Esophagus (tissue), 2 donors: ENCODE data around the gene NOTO. TPM values are rescaled to one million over a fixed set of nuclear protein-coding genes. Genes with fewer than 3 reads are reported as not detected.

ENCODE experiments used
- H3K27ac ChIP-seq, 2 donors: one replicate each; pipeline ENCODE4 v1.5.1; 2013; ENCODE audit warnings: low read depth in 2 of 2, mild to moderate bottlenecking in 2 of 2, inconsistent platforms in 1 of 2, low read length in 1 of 2, moderate library complexity in 1 of 2
- H3K27me3 ChIP-seq, 2 donors: one replicate each; pipeline ENCODE4 v1.6.1; 2013; ENCODE audit warnings: low read length in 2 of 2, control low read depth in 1 of 2, mild to moderate bottlenecking in 1 of 2; ENCODE audit not compliant: insufficient read depth in 2 of 2, control insufficient read depth in 1 of 2
- H3K36me3 ChIP-seq, 2 donors: one replicate each; pipeline ENCODE4 v1.6.1; 2013; ENCODE audit warnings: low read length in 1 of 2; ENCODE audit not compliant: control insufficient read depth in 2 of 2, insufficient read depth in 2 of 2
- H3K4me1 ChIP-seq, 2 donors: one replicate each; pipeline ENCODE4 v1.6.1; 2013; ENCODE audit warnings: low read length in 1 of 2; ENCODE audit not compliant: control insufficient read depth in 2 of 2, insufficient read depth in 2 of 2
- H3K4me3 ChIP-seq, 2 donors: one replicate each; pipeline ENCODE4 v1.5.1; 2013; ENCODE audit warnings: low read length in 2 of 2, mild to moderate bottlenecking in 2 of 2, low read depth in 1 of 2, moderate library complexity in 1 of 2
- H3K9me3 ChIP-seq, 2 donors: one replicate each; pipeline ENCODE4 v1.6.1; 2013; ENCODE audit warnings: mild to moderate bottlenecking in 2 of 2, low read depth in 1 of 2, low read length in 1 of 2, moderate library complexity in 1 of 2; ENCODE audit not compliant: control insufficient read depth in 2 of 2, insufficient read depth in 1 of 2
- WGBS, 2 donors: extraction: QIAGEN DNeasy Blood & Tissue Kit; methylation state at CpG; one replicate each; pipeline ENCODE4 v1.1.7; 2013; 5-methylcytosine and 5-hydroxymethylcytosine counted together
- polyA plus RNA-seq, 2 donors: library from polyadenylated mRNA; stranded (reverse); fragments of 200-250 nt; gene quantifications; one replicate each; pipeline ENCODE4 v1.2.3, GENCODE V29; 2013
- donor health status: healthy with polysubstance abuse.
- donor health status: Bipolar disorder and iron deficiency.

The NOTO gene
- polyA plus RNA-seq, 2 donors: not detected

DNA sequence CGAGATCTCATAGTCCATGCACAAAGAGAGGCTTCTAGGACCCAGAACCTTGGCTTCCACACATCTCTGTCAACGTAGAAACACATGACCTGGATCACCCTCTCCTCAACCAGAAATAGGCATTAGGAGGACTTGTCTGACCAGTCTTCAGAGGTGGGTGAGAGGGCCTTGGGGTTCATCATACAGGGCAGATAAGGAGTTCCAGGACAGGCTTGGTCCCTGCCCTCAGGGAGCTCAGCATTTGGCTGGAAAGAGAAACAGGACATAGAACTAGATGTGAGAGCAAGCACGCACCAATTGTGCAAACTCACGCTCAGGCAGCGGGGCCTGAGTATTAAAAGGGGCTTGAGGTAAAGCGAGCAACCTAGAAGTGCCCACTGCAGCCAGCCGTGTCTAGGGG lies 28.6 kb upstream of the NOTO start:
- no peak overlapping the region for H3K27ac ChIP-seq
- WGBS, 2 donors: 94 to 96% methylated on average over 7 of the region's 7 CpGs
- H3K27me3 ChIP-seq: peaks cover 0 to 3% of the 10 kb centered on the region in 2 donors
- no peaks in the 10 kb centered on the region for H3K9me3 ChIP-seq
- H3K4me1 ChIP-seq: peaks cover 0 to 16% of the 10 kb centered on the region in 2 donors
- no peaks in the 10 kb centered on the region for H3K36me3 ChIP-seq
- no peak overlapping the region for H3K4me3 ChIP-seq

DNA sequence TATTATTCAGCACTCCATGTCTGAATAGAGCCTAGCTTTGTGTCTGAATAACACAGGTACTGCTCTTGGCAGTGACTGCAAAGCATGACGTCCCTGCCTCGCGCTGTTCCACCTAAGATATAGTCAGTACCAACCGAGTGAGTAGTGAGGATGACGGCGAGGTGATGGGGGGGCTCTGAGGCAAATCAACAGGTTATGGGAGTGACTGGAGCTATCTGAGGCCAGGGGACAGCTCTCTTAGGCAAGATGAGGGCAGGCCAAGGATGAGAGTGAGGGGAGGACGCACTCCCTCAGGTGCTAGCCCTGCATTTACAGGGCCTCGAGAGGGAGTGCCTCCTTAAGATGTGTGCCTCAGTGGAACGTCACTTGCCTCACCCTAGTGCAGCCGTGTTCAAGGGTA lies 28.1 kb upstream of the NOTO start:
- Histone ChIP-seq H3K36me3 (no peaks in the 10 kb centered on the region), H3K27me3 (peaks cover 0 to 3% of the 10 kb centered on the region in 2 donors), H3K4me3 (no peak overlapping the region), H3K9me3 (no peaks in the 10 kb centered on the region), H3K4me1 (peaks cover 0 to 16% of the 10 kb centered on the region in 2 donors), H3K27ac (no peak overlapping the region)
- WGBS, 2 donors: 92 to 93% methylated on average over 10 of the region's 10 CpGs

DNA sequence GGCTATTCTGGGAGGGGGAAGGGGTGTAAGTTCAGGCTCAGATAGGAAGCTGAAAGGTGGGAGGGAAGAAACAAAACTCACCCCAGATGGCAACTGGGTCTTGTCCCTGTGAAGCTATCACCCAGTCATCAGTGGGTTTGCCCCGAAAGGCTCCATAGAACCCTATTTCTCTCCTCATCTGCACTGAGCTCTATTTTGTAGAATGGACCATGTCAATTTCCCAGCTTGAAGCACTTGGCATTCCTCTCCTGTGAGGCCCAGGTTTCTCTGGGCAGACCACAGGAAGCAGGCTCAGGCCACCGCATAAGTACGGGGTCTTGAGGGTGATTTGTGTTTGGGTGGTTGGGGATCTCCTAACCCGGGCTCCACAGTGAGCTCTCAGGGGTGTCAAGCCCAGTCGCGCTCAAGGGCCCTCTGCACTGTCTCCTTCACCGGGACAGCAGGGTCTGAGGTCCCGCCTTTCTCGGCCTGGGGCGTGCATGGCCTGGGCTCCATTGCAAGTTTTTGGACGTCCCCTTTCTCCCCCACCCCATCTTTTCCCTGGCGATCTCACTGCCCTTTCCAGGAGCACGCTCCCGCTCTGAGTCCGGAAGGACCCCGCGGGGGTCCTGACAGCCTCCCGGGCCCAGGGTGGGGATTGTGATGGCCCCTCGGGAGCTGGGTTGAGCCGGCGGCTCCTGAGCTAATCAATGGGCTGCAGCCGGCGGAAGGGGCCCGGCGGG lies 27.3 kb upstream of the NOTO start:
- Histone ChIP-seq H3K27me3 (peaks cover 0 to 3% of the 10 kb centered on the region in 2 donors), H3K4me3 (peak overlapping the region; percentile 20 to 61)
- WGBS, 2 donors: 37 to 42% methylated on average over 25 of the region's 25 CpGs

DNA sequence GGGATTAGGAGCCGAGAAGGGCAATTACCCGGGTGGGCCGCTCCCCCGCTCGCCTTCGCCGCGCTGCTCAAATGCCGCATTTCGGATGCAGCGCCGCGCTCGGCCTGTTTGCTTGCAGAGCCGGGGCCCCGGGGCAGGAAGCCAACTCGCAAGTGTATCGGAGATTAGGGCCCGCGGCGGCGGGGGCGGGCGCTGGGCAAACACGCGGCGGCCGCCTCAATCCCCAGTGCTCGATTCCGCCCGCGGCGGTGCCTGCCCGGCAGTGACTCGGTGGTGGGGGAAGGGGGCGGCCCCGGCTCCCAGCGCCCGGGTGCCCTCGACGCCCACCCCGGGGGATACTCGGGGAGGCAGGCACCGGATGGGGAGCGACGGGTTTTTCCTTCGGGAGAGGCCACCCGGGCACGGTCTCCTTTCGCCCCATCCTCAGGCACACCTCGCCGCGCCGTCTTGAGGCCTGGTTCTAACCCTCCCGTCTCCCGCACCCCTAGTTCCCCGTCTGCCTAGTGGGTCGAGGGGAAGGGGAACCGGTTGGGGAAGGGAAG lies 26.6 kb upstream of the NOTO start:
- H3K4me1 ChIP-seq: peaks cover 0 to 16% of the 10 kb centered on the region in 2 donors
- peaks cover 0 to 3% of the 10 kb centered on the region in 2 donors for H3K27me3 ChIP-seq
- 1% methylated on average over 45 to 59 of the region's 59 CpGs for WGBS, 2 donors
- H3K27ac ChIP-seq: no peak overlapping the region
- no peaks in the 10 kb centered on the region for H3K36me3 ChIP-seq
- no peaks in the 10 kb centered on the region for H3K9me3 ChIP-seq
- H3K4me3 ChIP-seq: peak overlapping the region; percentile 20 to 61

More for the DNA sequence above, 27.3 kb upstream of the NOTO start:
- Histone ChIP-seq H3K9me3 (no peaks in the 10 kb centered on the region), H3K27ac (no peak overlapping the region), H3K4me1 (peaks cover 0 to 16% of the 10 kb centered on the region in 2 donors), H3K36me3 (no peaks in the 10 kb centered on the region)

DNA sequence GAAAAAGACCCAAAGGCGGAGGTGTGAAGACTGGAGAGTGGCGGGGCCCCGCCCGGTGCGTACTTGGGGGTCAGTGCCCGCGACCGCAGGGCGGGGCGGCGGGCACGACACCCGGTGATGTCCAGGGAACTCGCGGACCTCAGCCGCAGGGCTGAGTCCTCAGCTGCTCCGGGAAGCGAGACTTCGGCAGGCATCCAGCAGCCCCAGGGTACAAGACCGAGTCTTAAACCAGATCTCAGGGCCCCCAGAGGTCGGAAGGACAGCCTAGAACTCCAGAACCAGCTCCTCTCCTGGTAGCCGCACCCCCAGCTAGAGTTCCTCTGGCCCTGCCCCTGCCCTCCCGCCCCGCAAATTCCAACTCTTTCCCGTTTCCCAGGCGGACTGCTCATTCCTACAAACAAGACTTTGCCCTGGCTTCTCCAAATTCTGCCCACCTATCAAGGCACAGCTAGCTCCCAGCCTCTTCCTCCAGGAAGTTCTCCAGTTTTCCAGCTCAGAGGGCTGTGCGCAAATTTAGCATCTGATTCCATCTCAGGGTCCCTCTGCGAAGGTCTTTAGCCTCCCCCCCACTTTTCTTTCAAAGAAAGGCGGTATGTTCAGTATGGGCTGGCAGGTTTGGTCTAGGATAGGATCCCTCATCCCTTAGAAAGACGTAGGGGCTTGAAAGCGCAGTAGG lies 26.0 kb upstream of the NOTO start:
- peak overlapping the region; percentile 50 to 61 for H3K27ac ChIP-seq
- H3K4me3 ChIP-seq: peak overlapping the region in 1 of 2 donors; percentile 61
- no peaks in the 10 kb centered on the region for H3K9me3 ChIP-seq
- 3 to 5% methylated on average over 31 of the region's 31 CpGs for WGBS, 2 donors
- H3K27me3 ChIP-seq: peaks cover 0 to 3% of the 10 kb centered on the region in 2 donors
- H3K4me1 ChIP-seq: peaks cover 0 to 16% of the 10 kb centered on the region in 2 donors
- H3K36me3 ChIP-seq: no peaks in the 10 kb centered on the region

DNA sequence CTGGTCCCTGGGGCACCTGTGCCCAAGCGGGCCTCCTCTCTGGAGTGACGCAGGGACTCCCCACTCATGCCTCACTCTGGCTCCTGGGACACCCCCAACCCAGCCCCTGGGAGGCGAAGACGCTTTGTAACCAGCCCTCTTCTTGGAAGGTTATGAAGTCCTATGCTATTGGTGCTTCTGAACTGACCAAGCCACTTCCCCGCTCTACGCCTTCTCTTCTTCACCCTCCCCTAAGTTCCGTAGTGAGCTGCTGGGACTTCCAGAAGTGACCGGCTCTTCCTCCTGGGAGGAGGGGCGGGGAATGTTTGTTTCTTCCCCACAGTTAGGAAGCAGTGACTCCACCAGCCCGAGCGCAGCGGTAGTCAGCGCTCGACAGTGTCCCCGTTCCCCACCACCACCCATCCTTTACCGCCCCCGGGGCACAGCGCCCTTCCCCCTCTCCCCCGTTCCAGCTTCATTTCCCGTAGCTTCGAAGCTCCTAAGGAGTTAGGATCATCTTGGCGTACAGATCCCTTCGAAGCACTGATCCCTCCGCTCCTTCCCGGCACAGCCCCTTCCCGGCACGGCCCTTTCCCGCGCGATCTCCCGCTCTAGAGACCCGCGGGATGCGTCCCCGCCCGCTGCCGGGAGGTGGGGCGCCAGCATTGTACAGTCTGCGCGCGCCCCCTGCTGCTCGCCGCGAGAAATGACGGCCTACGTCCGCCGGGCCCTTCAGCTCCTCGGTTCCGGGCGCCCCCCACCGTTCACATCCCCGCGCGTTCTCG lies 25.3 kb upstream of the NOTO start:
- H3K27me3 ChIP-seq: peaks cover 0 to 3% of the 10 kb centered on the region in 2 donors
- peaks cover 0 to 16% of the 10 kb centered on the region in 2 donors for H3K4me1 ChIP-seq
- H3K27ac ChIP-seq: peak overlapping the region; percentile 50 to 61
- no peaks in the 10 kb centered on the region for H3K9me3 ChIP-seq
- WGBS, 2 donors: 1 to 2% methylated on average over 53 to 56 of the region's 56 CpGs
- peak overlapping the region; percentile 61 to 62 for H3K4me3 ChIP-seq
- H3K36me3 ChIP-seq: no peaks in the 10 kb centered on the region

DNA sequence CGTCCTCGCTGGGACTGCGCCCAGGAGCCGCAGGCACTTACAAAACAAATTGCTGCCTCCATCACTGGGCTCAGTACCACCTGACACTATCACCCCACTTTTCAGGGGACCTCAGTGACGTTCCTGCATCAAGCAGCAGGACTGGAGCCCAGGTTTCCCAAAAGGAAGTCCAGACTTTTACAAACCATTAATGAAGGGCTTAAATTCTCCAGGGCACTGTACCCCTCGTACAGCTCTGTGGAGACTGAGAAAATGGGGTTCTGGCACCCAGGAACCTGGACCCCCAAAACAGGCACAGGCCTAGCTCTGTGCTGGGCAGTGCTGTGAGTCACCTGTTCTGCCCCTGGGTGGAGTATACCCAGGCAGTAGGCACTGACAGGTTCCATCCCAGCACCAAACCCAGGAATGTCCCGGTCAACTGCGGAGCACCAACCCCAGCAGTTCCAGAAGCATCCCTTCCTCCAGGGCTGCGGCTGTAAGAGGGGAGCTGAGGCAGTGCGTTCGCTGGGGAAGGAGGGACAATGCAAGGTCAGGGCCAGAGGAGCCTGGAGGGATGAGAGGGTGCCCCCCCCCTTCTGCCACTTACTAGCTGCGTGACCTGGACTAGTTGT lies 24.6 kb upstream of the NOTO start:
- H3K4me3 ChIP-seq: no peak overlapping the region
- no peaks in the 10 kb centered on the region for H3K9me3 ChIP-seq
- H3K27ac ChIP-seq: no peak overlapping the region
- 11 to 16% methylated on average over 11 to 12 of the region's 12 CpGs for WGBS, 2 donors
- H3K27me3 ChIP-seq: peaks cover 0 to 3% of the 10 kb centered on the region in 2 donors
- H3K4me1 ChIP-seq: peaks cover 0 to 16% of the 10 kb centered on the region in 2 donors
- H3K36me3 ChIP-seq: no peaks in the 10 kb centered on the region

DNA sequence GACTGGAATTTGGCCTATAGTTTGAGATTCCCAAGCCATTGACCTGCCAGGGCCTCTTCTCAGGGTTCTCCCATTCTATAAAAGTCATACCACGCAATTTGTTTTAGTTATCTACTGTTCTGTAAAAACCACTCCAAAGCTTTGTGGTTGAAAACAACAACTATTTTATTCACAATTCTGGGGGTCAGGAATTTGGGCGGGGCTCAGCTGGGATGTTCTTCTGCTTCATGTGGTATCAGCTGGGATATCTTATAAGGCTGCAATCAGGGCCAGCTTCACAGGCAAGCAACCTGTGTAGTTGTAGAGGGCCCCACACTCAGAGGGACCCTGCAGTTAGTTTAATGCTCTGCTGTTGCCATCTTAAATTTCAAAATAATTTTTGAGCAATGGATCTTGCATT lies 16.4 kb upstream of the NOTO start:
- Histone ChIP-seq H3K9me3 (peaks cover 0 to 3% of the 10 kb centered on the region in 2 donors), H3K4me3 (no peak overlapping the region), H3K36me3 (no peaks in the 10 kb centered on the region), H3K27ac (no peak overlapping the region), H3K27me3 (no peaks in the 10 kb centered on the region), H3K4me1 (no peaks in the 10 kb centered on the region)
- 84 to 93% methylated on average over 2 of the region's 2 CpGs for WGBS, 2 donors

DNA sequence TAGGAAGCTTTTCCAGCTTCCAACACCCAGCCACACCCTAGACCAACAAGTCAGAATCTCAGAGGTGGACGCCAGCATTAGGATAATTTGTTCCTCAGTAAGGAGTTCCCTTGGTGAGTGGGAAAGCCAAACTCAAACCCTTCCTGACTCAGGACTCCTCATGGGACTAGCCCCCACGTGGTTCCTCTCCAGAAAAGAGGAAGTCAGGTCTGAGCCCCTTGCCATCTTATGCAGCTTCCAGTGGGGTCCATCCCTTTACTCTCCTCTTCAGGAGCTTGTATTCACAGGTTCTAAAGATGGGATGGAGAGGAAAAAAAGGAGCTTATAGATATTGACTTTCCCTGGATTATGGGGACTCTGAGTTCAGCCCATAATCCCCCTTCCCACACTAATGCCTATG lies 14.8 kb upstream of the NOTO start:
- Histone ChIP-seq H3K4me3 (no peak overlapping the region), H3K27ac (no peak overlapping the region), H3K27me3 (no peaks in the 10 kb centered on the region), H3K36me3 (no peaks in the 10 kb centered on the region), H3K9me3 (peaks cover 0 to 3% of the 10 kb centered on the region in 2 donors), H3K4me1 (no peaks in the 10 kb centered on the region)
- WGBS, 2 donors: 39 to 41% methylated on average over 2 of the region's 2 CpGs
